ENCODE results near the gene CCDC88C. TPM values are rescaled to one million over a fixed set of nuclear protein-coding genes. Genes with fewer than 3 reads are reported as not detected.
A peak's percentile ranks its signal among the peaks of the same experiment; 100 is the strongest.

The CCDC88C gene
- total and polyA plus RNA-seq, 12 donors, result 2.2 to 8.4 (median 4.9) TPM

GRCh38 chr14:91330856-91331255 lies 86.8 kb downstream of the CCDC88C start:
- DNase-seq (no peak), ATAC-seq (peak in 4 of 8 donors; percentile 22 to 52 (median 38))
- Histone ChIP-seq H3K27ac (no peak overlapping the region), H3K36me3 (peaks cover 0 to 18% (median 0%) of the 10 kb centered on the region in 9 donors), H3K4me3 (no peak overlapping the region), H3K27me3 (peaks cover 0 to 33% (median 0%) of the 10 kb centered on the region in 7 donors), H3K4me1 (peaks cover 5 to 69% (median 56%) of the 10 kb centered on the region in 9 donors), H3K9me3 (no peaks in the 10 kb centered on the region)
- TF ChIP-seq CTCF (IDR thresholded peaks at IDR 0.05), result no peak
- intact Hi-C loops (cut with DNase I), result no loop called here
- 71 to 77% methylated on average over 8 of the region's 8 CpGs for WGBS, 2 donors

GRCh38 chr14:91330096-91330696 lies 87.4 kb downstream of the CCDC88C start:
- TF ChIP-seq CTCF (IDR thresholded peaks at IDR 0.05), result no peak
- DNase-seq, result no peak
- H3K36me3 ChIP-seq, result peaks cover 0 to 11% (median 0%) of the 10 kb centered on the region in 9 donors
- 66 to 73% methylated on average over 14 of the region's 14 CpGs for WGBS, 2 donors
- H3K27me3 ChIP-seq, result peaks cover 0 to 32% (median 0%) of the 10 kb centered on the region in 7 donors
- intact Hi-C loops (cut with DNase I), result no loop called here
- peaks cover 5 to 76% (median 63%) of the 10 kb centered on the region in 9 donors for H3K4me1 ChIP-seq
- no peaks in the 10 kb centered on the region for H3K9me3 ChIP-seq
- H3K27ac ChIP-seq, result no peak overlapping the region
- H3K4me3 ChIP-seq, result no peak overlapping the region
- ATAC-seq, result peak in 6 of 8 donors; percentile 15 to 58 (median 50)

GRCh38 chr14:91329486-91330014 lies 88.1 kb downstream of the CCDC88C start:
- no peaks in the 10 kb centered on the region for H3K9me3 ChIP-seq
- DNase-seq, result no peak
- intact Hi-C loops (cut with DNase I), result loop anchor here in 1 of 10 donors (5.0 kb wide), 1 partner anchor 43 kb away; no protein-coding TSS in a partner anchor

More at GRCh38 chr14:91329486-91330014, 88.1 kb downstream of the CCDC88C start:
- Histone ChIP-seq H3K27me3 (peaks cover 0 to 26% (median 0%) of the 10 kb centered on the region in 7 donors), H3K4me3 (no peak overlapping the region), H3K27ac (no peak overlapping the region), H3K36me3 (peaks cover 0 to 7% (median 0%) of the 10 kb centered on the region in 9 donors), H3K4me1 (peaks cover 5 to 82% (median 69%) of the 10 kb centered on the region in 9 donors)
- ATAC-seq, result no peak
- WGBS, 2 donors, result 45 to 57% methylated on average over 3 of the region's 3 CpGs
- TF ChIP-seq CTCF (IDR thresholded peaks at IDR 0.05), result no peak

Measured in heart right ventricle (tissue), 16 donors.